Measurements from ENCODE around the gene MYO1C.

MYO1C gene

GRCh38 chr17:1496869-1497268, 4.4 kb upstream of the MYO1C start:
- no peak overlapping the region for H3K4me3 ChIP-seq (replicated peaks; ENCODE audit: low read depth, low read length)
- DNase-seq (ENCODE audit: low read depth) = no peak
- TF ChIP-seq CTCF (IDR thresholded peaks at IDR 0.05; ENCODE audit: low read length, missing control alignments) = no peak

- peak; percentile 23 for DNase-seq (ENCODE audit: low read depth)
- no peak overlapping the region for H3K4me3 ChIP-seq (replicated peaks; ENCODE audit: low read depth, low read length)
- TF ChIP-seq CTCF (IDR thresholded peaks at IDR 0.05; ENCODE audit: low read length, missing control alignments) = no peak
Measured at GRCh38 chr17:1495265-1495989, 2.9 kb upstream of the MYO1C start.

- DNase-seq (ENCODE audit: low read depth) = no peak
- no peak overlapping the region for H3K4me3 ChIP-seq (replicated peaks; ENCODE audit: low read depth, low read length)
- TF ChIP-seq CTCF (IDR thresholded peaks at IDR 0.05; ENCODE audit: low read length, missing control alignments) = no peak
Measured at GRCh38 chr17:1494736-1495253, 2.3 kb upstream of the MYO1C start.

- no peak overlapping the region for H3K4me3 ChIP-seq (replicated peaks; ENCODE audit: low read depth, low read length)
- DNase-seq (ENCODE audit: low read depth) = no peak
- no peak for TF ChIP-seq CTCF (IDR thresholded peaks at IDR 0.05; ENCODE audit: low read length, missing control alignments)
Measured at GRCh38 chr17:1494203-1494602, 1.7 kb upstream of the MYO1C start.

GRCh38 chr17:1493291-1493980, 950 bp upstream of the MYO1C start:
- TF ChIP-seq CTCF (IDR thresholded peaks at IDR 0.05; ENCODE audit: low read length, missing control alignments) = no peak
- DNase-seq (ENCODE audit: low read depth) = no peak
- no peak overlapping the region for H3K4me3 ChIP-seq (replicated peaks; ENCODE audit: low read depth, low read length)

GRCh38 chr17:1491443-1492248, 840 bp downstream of the MYO1C start:
- no peak for TF ChIP-seq CTCF (IDR thresholded peaks at IDR 0.05; ENCODE audit: low read length, missing control alignments)
- peak overlapping the region; percentile 70 for H3K4me3 ChIP-seq (replicated peaks; ENCODE audit: low read depth, low read length)
- no peak for DNase-seq (ENCODE audit: low read depth)

Data from fibroblast of pulmonary artery (primary cell).